ENCODE measurements around the gene ZNF488.

ZNF488 gene

DNA sequence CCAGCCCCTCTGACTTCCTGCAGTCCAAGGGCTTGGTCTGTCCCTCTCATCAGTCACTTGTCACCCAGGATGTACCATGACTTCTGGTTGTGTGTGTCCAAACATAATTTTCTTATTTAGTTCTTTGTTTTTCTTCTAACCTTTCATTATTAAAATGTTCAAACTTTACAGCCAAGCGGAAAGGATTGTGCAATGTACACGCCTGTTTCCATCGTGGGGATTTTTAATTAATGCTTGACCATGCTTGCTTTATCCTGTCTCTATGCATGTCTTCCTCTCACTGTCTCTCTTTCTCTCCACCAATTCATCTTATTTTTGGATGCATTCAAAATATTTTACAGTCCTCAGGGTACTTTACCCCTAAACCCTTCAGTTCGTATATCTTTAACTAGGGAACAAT is 26.2 kb upstream of the ZNF488 start:
- H3K9me3 ChIP-seq: no peaks in the 10 kb centered on the region
- no peaks in the 10 kb centered on the region for H3K4me1 ChIP-seq
- no peak for TF ChIP-seq CTCF (IDR thresholded peaks at IDR 0.05; ENCODE audit: low read depth, low read length)
- H3K36me3 ChIP-seq: no peaks in the 10 kb centered on the region
- H3K4me3 ChIP-seq (ENCODE audit: low read depth, low read length): no peak overlapping the region
- DNase-seq: no peak
- H3K27me3 ChIP-seq: no peaks in the 10 kb centered on the region

GRCh38 chr10:47409866-47410256 is 25.8 kb upstream of the ZNF488 start:
- H3K36me3 ChIP-seq: no peaks in the 10 kb centered on the region
- no peak for DNase-seq
- H3K27me3 ChIP-seq: no peaks in the 10 kb centered on the region
- no peak overlapping the region for H3K4me3 ChIP-seq (ENCODE audit: low read depth, low read length)
- no peaks in the 10 kb centered on the region for H3K9me3 ChIP-seq
- no peaks in the 10 kb centered on the region for H3K4me1 ChIP-seq
- TF ChIP-seq CTCF (IDR thresholded peaks at IDR 0.05; ENCODE audit: low read depth, low read length): no peak

- Histone ChIP-seq H3K4me1 (no peaks in the 10 kb centered on the region), H3K9me3 (no peaks in the 10 kb centered on the region)
- no peak for TF ChIP-seq CTCF (IDR thresholded peaks at IDR 0.05; ENCODE audit: low read depth, low read length)
Observed at GRCh38 chr10:47409171-47409865, 25.2 kb upstream of the ZNF488 start.

GRCh38 chr10:47408606-47409005 is 24.5 kb upstream of the ZNF488 start:
- no peaks in the 10 kb centered on the region for H3K4me1 ChIP-seq
- TF ChIP-seq CTCF (IDR thresholded peaks at IDR 0.05; ENCODE audit: low read depth, low read length): no peak
- no peaks in the 10 kb centered on the region for H3K27me3 ChIP-seq
- no peak overlapping the region for H3K4me3 ChIP-seq (ENCODE audit: low read depth, low read length)
- no peak for DNase-seq
- no peaks in the 10 kb centered on the region for H3K36me3 ChIP-seq
- H3K9me3 ChIP-seq: no peaks in the 10 kb centered on the region

More at GRCh38 chr10:47409171-47409865, 25.2 kb upstream of the ZNF488 start:
- H3K4me3 ChIP-seq (ENCODE audit: low read depth, low read length): no peak overlapping the region
- DNase-seq: no peak
- no peaks in the 10 kb centered on the region for H3K36me3 ChIP-seq
- H3K27me3 ChIP-seq: no peaks in the 10 kb centered on the region

DNA sequence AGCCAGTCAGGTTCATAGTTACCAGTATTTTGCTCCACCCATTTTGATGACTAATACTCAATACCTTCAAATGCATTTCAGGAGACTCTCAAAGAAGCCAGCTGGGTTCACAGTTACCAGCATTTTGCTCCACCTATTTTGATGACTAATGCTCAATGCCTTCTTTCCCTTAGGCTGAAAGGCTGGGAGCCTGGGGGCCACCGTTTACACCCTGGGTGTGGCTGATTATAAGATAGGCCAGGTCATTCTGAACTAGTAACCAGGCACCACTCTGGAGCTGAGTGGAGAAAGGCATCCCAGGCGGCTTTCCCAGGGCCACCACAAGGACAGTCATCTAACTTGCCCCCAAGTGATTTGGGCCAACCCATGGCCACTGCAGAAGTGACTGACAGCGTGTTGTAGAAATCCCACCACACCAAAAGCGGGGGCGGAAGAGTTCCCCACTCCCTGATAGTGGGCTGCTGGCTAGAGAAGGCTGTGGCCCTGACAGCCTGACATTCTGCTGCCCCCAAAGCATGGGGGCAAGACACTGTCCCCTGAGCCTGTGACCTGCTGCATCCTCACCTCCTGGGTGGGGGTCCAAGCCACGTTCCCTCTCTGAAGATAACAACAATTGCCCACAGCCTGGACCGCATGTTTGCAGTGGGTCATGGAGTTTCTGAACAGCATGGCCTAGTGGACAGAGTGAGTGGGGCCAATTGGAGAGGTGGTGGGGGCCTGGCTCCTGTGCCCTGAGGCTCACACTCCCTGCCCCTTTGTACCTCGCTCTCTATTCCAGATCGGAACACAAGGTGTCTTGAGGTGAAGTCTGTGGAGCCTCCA is 23.0 kb upstream of the ZNF488 start:
- TF ChIP-seq CTCF (IDR thresholded peaks at IDR 0.05; ENCODE audit: low read depth, low read length): no peak
- Histone ChIP-seq H3K9me3 (no peaks in the 10 kb centered on the region), H3K4me3 (ENCODE audit: low read depth, low read length) (no peak overlapping the region), H3K36me3 (no peaks in the 10 kb centered on the region), H3K4me1 (no peaks in the 10 kb centered on the region), H3K27me3 (no peaks in the 10 kb centered on the region)
- no peak for DNase-seq

GRCh38 chr10:47406548-47406869 is 22.4 kb upstream of the ZNF488 start:
- Histone ChIP-seq H3K4me3 (ENCODE audit: low read depth, low read length) (no peak overlapping the region), H3K27me3 (no peaks in the 10 kb centered on the region), H3K36me3 (no peaks in the 10 kb centered on the region), H3K4me1 (no peaks in the 10 kb centered on the region), H3K9me3 (no peaks in the 10 kb centered on the region)
- no peak for TF ChIP-seq CTCF (IDR thresholded peaks at IDR 0.05; ENCODE audit: low read depth, low read length)
- DNase-seq: no peak

All from BE2C (cell line).